Right lobe of liver (tissue), 4 donors: Measurements from ENCODE around the gene HINT1.

Source experiments
- CTCF ChIP-seq, 4 donors: fragments of 200-600 bp in 3 of 4; fragments of 450-650 bp in 1 of 4; IDR thresholded peaks; one replicate each; pipeline versions ENCODE4 v1.5.1 to v1.8.0; 2016 to 2022; ENCODE audit warnings: antibody characterized with exemption in 4 of 4, mild to moderate bottlenecking in 2 of 4
- POLR2A ChIP-seq: fragments of 450-650 bp; IDR thresholded peaks from one replicate; pipeline ENCODE4 v1.6.1; 2017; ENCODE audit warnings: antibody characterized with exemption, mild to moderate bottlenecking
- donor health status: DM: no; HTN: no; CAD: no.
- donor health status: DM: no; HTN: no; CAD: no.
- donor health status: DM: no; HTN: yes; CAD: no.

GRCh38 chr5:131164191-131165118 is 601 bp downstream of the HINT1 start:
- TF ChIP-seq CTCF (IDR thresholded peaks at IDR 0.05), result peak; percentile 2 to 6 (median 4)
- no peak for TF ChIP-seq POLR2A
